Measurements from ENCODE around the gene RPL14. TPM values are rescaled to one million over a fixed set of nuclear protein-coding genes. Genes with fewer than 3 reads are reported as not detected.
A peak's percentile ranks its signal among the peaks of the same experiment; 100 is the strongest.

The RPL14 gene
- total RNA-seq = 100 to 1,000 TPM; 170 to 330 (median 296) TPM

DNA sequence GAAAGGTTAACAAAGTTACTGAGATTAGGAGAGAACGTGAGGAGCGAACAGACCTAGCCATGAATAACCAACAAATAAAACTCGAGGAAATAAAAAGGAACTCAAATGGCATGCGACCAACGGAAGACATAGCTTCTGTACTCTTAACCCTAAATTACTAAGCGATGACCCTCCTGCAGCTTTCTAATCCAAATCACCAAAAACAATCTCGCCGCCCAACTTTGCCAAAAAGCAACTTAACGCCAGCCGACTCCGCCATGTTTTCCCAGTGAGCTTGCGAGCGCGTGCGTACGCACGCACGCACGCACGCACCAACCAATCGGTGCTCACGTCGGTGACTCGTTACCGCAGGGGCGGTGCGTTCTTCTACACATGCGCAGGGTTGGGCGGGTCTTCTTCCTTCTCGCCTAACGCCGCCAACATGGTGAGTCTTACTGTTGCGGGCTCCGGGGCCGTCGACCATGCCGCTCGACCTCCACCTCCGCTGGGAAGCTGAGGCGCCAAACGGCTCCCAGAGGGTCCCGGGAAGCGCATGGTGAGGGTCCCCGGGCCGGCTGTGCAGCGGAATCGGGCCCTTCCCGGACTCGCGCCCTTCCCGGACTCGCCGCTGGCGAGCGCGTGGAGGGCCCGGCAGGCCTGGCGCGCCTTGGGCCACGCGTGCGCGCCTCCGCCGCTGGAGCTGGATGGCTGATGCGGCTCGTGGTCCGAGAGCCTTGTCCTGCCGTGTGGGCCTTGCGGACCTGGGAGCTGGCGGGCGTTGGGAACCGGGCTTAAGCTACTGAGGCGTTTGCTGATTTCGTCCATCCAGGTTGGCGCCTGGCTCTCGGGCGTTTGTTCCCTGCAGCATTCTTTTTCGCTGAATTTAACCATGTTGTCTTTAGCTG lies at the start of gene RPL14:
RPL14 (plus strand) TSS at position 400 of the 884 bp plus-strand sequence; CDS start at position 533, 133 bp downstream.
- Histone ChIP-seq H3K9me3 (no peaks in the 10 kb centered on the region), H3K36me3 (peaks cover 0 to 44% of the 10 kb centered on the region in 2 donors), H3K27me3 (no peaks in the 10 kb centered on the region), H3K4me1 (peaks cover 29 to 33% of the 10 kb centered on the region in 2 donors), H3K27ac (peak within 1 kb of the TSS; percentile 87 to 93 (median 90)), H3K4me3 (peak within 1 kb of the TSS; percentile 75 to 85 (median 82))
- ATAC-seq (peak; percentile 86 to 87), DNase-seq (peak; percentile 97 to 98)
- in situ Hi-C loops (cut with MboI; ENCODE audit: low sequenced_read_pairs in 4 of 4) (loop anchor here in 2 of 4 donors (10.0 to 25.0 kb wide), 4 partner anchors 68 to 1270 kb away; partner anchors contain the start of genes SLC25A38 (in 1 of the 2), XIRP1 (in 1 of the 2) and ZNF621 (in 1 of the 2)), intact Hi-C loops (cut with DNase I; ENCODE audit: low total_unique reads) (loop anchor here (1.0 to 10.0 kb wide), 5 partner anchors 67 to 1638 kb away; partner anchors contain the start of genes CTNNB1, EIF1B, RPSA and TRAK1)
- peak; percentile 91 to 92 for TF ChIP-seq POLR2A (IDR thresholded peaks at IDR 0.05)
- TF ChIP-seq CTCF (IDR thresholded peaks at IDR 0.05 in 4 of 5, conservative IDR thresholded peaks at IDR 0.05 in 1 of 5) = no peak

- Histone ChIP-seq H3K4me1 (no peaks in the 10 kb centered on the region), H3K36me3 (no peaks in the 10 kb centered on the region), H3K9me3 (no peaks in the 10 kb centered on the region), H3K27me3 (no peaks in the 10 kb centered on the region), H3K27ac (no peak overlapping the region), H3K4me3 (no peak overlapping the region)
- TF ChIP-seq CTCF (IDR thresholded peaks at IDR 0.05 in 4 of 5, conservative IDR thresholded peaks at IDR 0.05 in 1 of 5) = no peak
- intact Hi-C loops (cut with DNase I; ENCODE audit: low total_unique reads) (no loop called here), in situ Hi-C loops (cut with MboI; ENCODE audit: low sequenced_read_pairs in 4 of 4) (no loop called here)
- DNase-seq (no peak), ATAC-seq (no peak)
Observed at GRCh38 chr3:40407611-40408010, 49.5 kb upstream of the RPL14 start.

DNA sequence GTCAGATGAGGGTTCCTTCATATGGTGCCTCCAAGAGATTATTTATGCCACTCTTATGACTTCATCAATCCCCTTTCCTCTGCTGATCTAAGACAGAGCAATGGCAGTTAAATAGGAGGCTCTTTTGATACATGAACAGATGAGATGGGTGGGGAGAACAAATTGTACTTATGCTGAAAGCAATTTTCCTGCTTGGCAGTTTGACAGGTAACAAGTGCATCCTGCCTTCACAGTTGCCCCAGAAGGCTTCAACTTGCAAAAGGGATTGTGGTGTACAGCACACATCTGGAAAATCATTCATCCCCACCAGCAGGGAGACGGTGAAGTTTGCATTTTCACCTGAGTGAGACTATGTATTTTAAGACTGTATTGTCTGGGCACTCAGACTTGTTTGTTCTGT lies 42.9 kb upstream of the RPL14 start:
- in situ Hi-C loops (cut with MboI; ENCODE audit: low sequenced_read_pairs in 4 of 4) = no loop called here
- ATAC-seq (peak in 1 of 2 donors; percentile 50), DNase-seq (no peak)
- Histone ChIP-seq H3K27ac (peak overlapping the region in 2 of 4 donors; percentile 38 to 50), H3K36me3 (no peaks in the 10 kb centered on the region), H3K9me3 (no peaks in the 10 kb centered on the region), H3K4me3 (no peak overlapping the region), H3K27me3 (no peaks in the 10 kb centered on the region), H3K4me1 (no peaks in the 10 kb centered on the region)
- no peak for TF ChIP-seq CTCF (IDR thresholded peaks at IDR 0.05 in 4 of 5, conservative IDR thresholded peaks at IDR 0.05 in 1 of 5)
- intact Hi-C loops (cut with DNase I; ENCODE audit: low total_unique reads) = no loop called here

- H3K4me1 ChIP-seq = no peaks in the 10 kb centered on the region
- DNase-seq (no peak), ATAC-seq (no peak)
- H3K36me3 ChIP-seq = no peaks in the 10 kb centered on the region
- TF ChIP-seq CTCF (IDR thresholded peaks at IDR 0.05 in 4 of 5, conservative IDR thresholded peaks at IDR 0.05 in 1 of 5) = no peak
- no peak for TF ChIP-seq POLR2A (IDR thresholded peaks at IDR 0.05)
- intact Hi-C loops (cut with DNase I; ENCODE audit: low total_unique reads) (no loop called here), in situ Hi-C loops (cut with MboI; ENCODE audit: low sequenced_read_pairs in 4 of 4) (no loop called here)
- H3K27ac ChIP-seq = no peak overlapping the region
- no peaks in the 10 kb centered on the region for H3K9me3 ChIP-seq
- H3K4me3 ChIP-seq = no peak overlapping the region
- H3K27me3 ChIP-seq = no peaks in the 10 kb centered on the region
Observed at GRCh38 chr3:40417845-40418543, 39.1 kb upstream of the RPL14 start.
